Hindlimb muscle (tissue), 1 donor: Measurements from ENCODE around the gene TUBA3E. TPM values are rescaled to one million over a fixed set of nuclear protein-coding genes. Genes with fewer than 3 reads are reported as not detected.
A peak's percentile ranks its signal among the peaks of the same experiment; 100 is the strongest.
"Not testable (repeated sequence)": the region's sequence is repeated elsewhere in the genome, so short reads cannot be mapped to it uniquely, and the experiment has no call there.

Experiments used
- DNase-seq: peaks from one replicate; pipeline ENCODE4 v3.0.0-alpha.2; 2013
- polyA plus RNA-seq: library from polyadenylated mRNA; unstranded; fragments of 120-200 nt; gene quantifications from one replicate; pipeline ENCODE4 v1.2.1, GENCODE V29; 2013; ENCODE audit not compliant: insufficient read length

TUBA3E gene
- polyA plus RNA-seq, 1 donor: not detected

- DNase-seq: no peak
Observed at GRCh38 chr2:130190237-130190636, 8.0 kb downstream of the TUBA3E start.

GRCh38 chr2:130188958-130189357 lies 9.3 kb downstream of the TUBA3E start:
- not testable (repeated sequence) for DNase-seq

- DNase-seq: not testable (repeated sequence)
Observed at GRCh38 chr2:130187859-130188792, 10.1 kb downstream of the TUBA3E start.

GRCh38 chr2:130187268-130187667 lies 11.0 kb downstream of the TUBA3E start:
- DNase-seq: no peak

- no peak for DNase-seq
Observed at GRCh38 chr2:130186391-130186790, 11.8 kb downstream of the TUBA3E start.

GRCh38 chr2:130185896-130186295 lies 12.3 kb downstream of the TUBA3E start:
- DNase-seq: no peak

GRCh38 chr2:130185436-130185835 lies 12.8 kb downstream of the TUBA3E start:
- DNase-seq: no peak

- peak; percentile 53 for DNase-seq
Observed at GRCh38 chr2:130183512-130184373, 14.5 kb downstream of the TUBA3E start.

- not testable (repeated sequence) for DNase-seq
Observed at GRCh38 chr2:130182826-130183511, 15.3 kb downstream of the TUBA3E start.

GRCh38 chr2:130181880-130182682 lies 16.2 kb downstream of the TUBA3E start, which contains the start of gene MZT2B:
TSS of gene MZT2B (plus strand) at chr2:130182262. CDS start at chr2:130182283, 21 bp downstream.
- DNase-seq: peak; percentile 89

- DNase-seq: peak; percentile 97
Observed at GRCh38 chr2:130181325-130181879, 16.8 kb downstream of the TUBA3E start, which contains the start of gene SMPD4. TSS of gene SMPD4 (minus strand) at chr2:130181602. CDS start at chr2:130176592, 5,010 bp downstream.

- DNase-seq: not testable (repeated sequence)
Observed at GRCh38 chr2:130180404-130181324, 17.6 kb downstream of the TUBA3E start.

GRCh38 chr2:130174866-130175265 lies 23.4 kb downstream of the TUBA3E start:
- not testable (repeated sequence) for DNase-seq

- DNase-seq: no peak
Observed at GRCh38 chr2:130169896-130170295, 28.3 kb downstream of the TUBA3E start.

- DNase-seq: not testable (repeated sequence)
Observed at GRCh38 chr2:130169163-130169562, 29.1 kb downstream of the TUBA3E start.

- DNase-seq: not testable (repeated sequence)
Observed at GRCh38 chr2:130166611-130167010, 31.6 kb downstream of the TUBA3E start.

GRCh38 chr2:130165293-130166016 lies 32.8 kb downstream of the TUBA3E start:
- no peak for DNase-seq

GRCh38 chr2:130162968-130163367 lies 35.3 kb downstream of the TUBA3E start:
- no peak for DNase-seq

GRCh38 chr2:130162486-130162885 lies 35.8 kb downstream of the TUBA3E start:
- DNase-seq: not testable (repeated sequence)
